Activated T-cell treated with anti-CD3 and anti-CD28 coated beads, Interleukin-2, amount 50 U/mL, for 24 hours (primary cell): ENCODE measurements around the gene PHKG2.

Experiments
- DNase-seq: peaks from one replicate; pipeline ENCODE4 v3.0.0-alpha.2; 2020
- H3K27ac Mint-ChIP-seq: 2 replicates; pipeline ENCODE4 v1.8.0; 2020; ENCODE audit warnings: mild to moderate bottlenecking, mixed read lengths
- H3K27me3 Mint-ChIP-seq: 2 replicates; pipeline ENCODE4 v1.8.0; 2020; ENCODE audit warnings: mixed read lengths
- H3K36me3 Mint-ChIP-seq: 2 replicates; pipeline ENCODE4 v1.8.0; 2020; ENCODE audit warnings: low read depth, mixed read lengths
- H3K4me1 Mint-ChIP-seq: 2 replicates; pipeline ENCODE4 v1.8.0; 2020; ENCODE audit warnings: low read depth, mixed read lengths
- H3K4me3 Mint-ChIP-seq: 2 replicates; pipeline ENCODE4 v1.8.0; 2020; ENCODE audit warnings: mild to moderate bottlenecking, moderate library complexity, mixed read lengths
- H3K9me3 Mint-ChIP-seq: 2 replicates; pipeline ENCODE4 v1.8.0; 2020; ENCODE audit warnings: mixed read lengths

Gene PHKG2

GRCh38 chr16:30783280-30784109, 35.3 kb downstream of the PHKG2 start:
- Mint-ChIP-seq H3K36me3 (peaks cover 18% of the 10 kb centered on the region), H3K9me3 (no peaks in the 10 kb centered on the region), H3K4me1 (peaks cover 21% of the 10 kb centered on the region), H3K4me3 (no peak overlapping the region), H3K27me3 (peaks cover 4% of the 10 kb centered on the region), H3K27ac (no peak overlapping the region)
- no peak for DNase-seq

GRCh38 chr16:30784215-30784614, 36.0 kb downstream of the PHKG2 start:
- H3K4me1 Mint-ChIP-seq: peaks cover 21% of the 10 kb centered on the region
- H3K27me3 Mint-ChIP-seq: peaks cover 4% of the 10 kb centered on the region
- no peaks in the 10 kb centered on the region for H3K9me3 Mint-ChIP-seq
- H3K27ac Mint-ChIP-seq: no peak overlapping the region
- H3K36me3 Mint-ChIP-seq: peaks cover 18% of the 10 kb centered on the region
- no peak overlapping the region for H3K4me3 Mint-ChIP-seq
- no peak for DNase-seq

- Mint-ChIP-seq H3K4me3 (peak overlapping the region; percentile 85), H3K36me3 (peaks cover 18% of the 10 kb centered on the region), H3K27me3 (peaks cover 4% of the 10 kb centered on the region), H3K27ac (no peak overlapping the region), H3K4me1 (peaks cover 21% of the 10 kb centered on the region), H3K9me3 (no peaks in the 10 kb centered on the region)
- DNase-seq: no peak
These were observed 37.2 kb downstream of the PHKG2 start for GRCh38 chr16:30785126-30786106.

- H3K9me3 Mint-ChIP-seq: no peaks in the 10 kb centered on the region
- peaks cover 21% of the 10 kb centered on the region for H3K4me1 Mint-ChIP-seq
- peaks cover 4% of the 10 kb centered on the region for H3K27me3 Mint-ChIP-seq
- H3K27ac Mint-ChIP-seq: peak overlapping the region; percentile 59
- DNase-seq: peak; percentile 51
- peaks cover 18% of the 10 kb centered on the region for H3K36me3 Mint-ChIP-seq
- H3K4me3 Mint-ChIP-seq: peak overlapping the region; percentile 85
These were observed 38.1 kb downstream of the PHKG2 start for GRCh38 chr16:30786115-30786935.

- Mint-ChIP-seq H3K9me3 (no peaks in the 10 kb centered on the region), H3K4me1 (peaks cover 21% of the 10 kb centered on the region), H3K4me3 (peak within 1 kb of the TSS; percentile 85), H3K36me3 (peaks cover 13% of the 10 kb centered on the region), H3K27me3 (peaks cover 4% of the 10 kb centered on the region), H3K27ac (peak within 1 kb of the TSS; percentile 83)
- peak; percentile 66 for DNase-seq
These were observed 38.8 kb downstream of the PHKG2 start, which contains the start of gene ZNF629 for GRCh38 chr16:30786936-30787612. Gene ZNF629, minus strand, starts transcription at chr16:30787205. Its CDS starts 2,723 bp downstream, at chr16:30784482.

- peak overlapping the region; percentile 83 for H3K27ac Mint-ChIP-seq
- DNase-seq: no peak
- no peaks in the 10 kb centered on the region for H3K9me3 Mint-ChIP-seq
These were observed 39.6 kb downstream of the PHKG2 start for GRCh38 chr16:30787613-30788378.

GRCh38 chr16:30793508-30794069, 45.4 kb downstream of the PHKG2 start:
- no peak for DNase-seq
- H3K4me1 Mint-ChIP-seq: no peaks in the 10 kb centered on the region
- H3K36me3 Mint-ChIP-seq: no peaks in the 10 kb centered on the region
- no peak overlapping the region for H3K4me3 Mint-ChIP-seq
- H3K27me3 Mint-ChIP-seq: no peaks in the 10 kb centered on the region
- H3K9me3 Mint-ChIP-seq: no peaks in the 10 kb centered on the region
- H3K27ac Mint-ChIP-seq: no peak overlapping the region

More at GRCh38 chr16:30787613-30788378, 39.6 kb downstream of the PHKG2 start:
- Mint-ChIP-seq H3K27me3 (peaks cover 4% of the 10 kb centered on the region), H3K4me3 (peak overlapping the region; percentile 85), H3K4me1 (peaks cover 21% of the 10 kb centered on the region), H3K36me3 (peaks cover 10% of the 10 kb centered on the region)

- DNase-seq: no peak
- H3K4me3 Mint-ChIP-seq: no peak overlapping the region
- H3K9me3 Mint-ChIP-seq: no peaks in the 10 kb centered on the region
- H3K27ac Mint-ChIP-seq: no peak overlapping the region
- no peaks in the 10 kb centered on the region for H3K27me3 Mint-ChIP-seq
- no peaks in the 10 kb centered on the region for H3K4me1 Mint-ChIP-seq
- no peaks in the 10 kb centered on the region for H3K36me3 Mint-ChIP-seq
These were observed 46.4 kb downstream of the PHKG2 start for GRCh38 chr16:30794634-30795033.

GRCh38 chr16:30797670-30798309, 49.6 kb downstream of the PHKG2 start:
- H3K27me3 Mint-ChIP-seq: no peaks in the 10 kb centered on the region
- DNase-seq: no peak
- H3K36me3 Mint-ChIP-seq: no peaks in the 10 kb centered on the region
- no peak overlapping the region for H3K27ac Mint-ChIP-seq
- no peaks in the 10 kb centered on the region for H3K9me3 Mint-ChIP-seq
- no peak overlapping the region for H3K4me3 Mint-ChIP-seq
- H3K4me1 Mint-ChIP-seq: no peaks in the 10 kb centered on the region
